H1 (cell line): ENCODE results near the gene KCNH8. TPM values are rescaled to one million over a fixed set of nuclear protein-coding genes. Genes with fewer than 3 reads are reported as not detected.

Source experiments
- CTCF ChIA-PET: fragments of 300-600 bp; sonication (Branson Sonifier 250); formaldehyde crosslinking; loops from one replicate; lab custom pipeline; 2021; ENCODE audit not compliant: partially characterized antibody; lab: Charles Lee
- POLR2A ChIA-PET: fragments of 300-600 bp; sonication (Branson Sonifier 250); formaldehyde crosslinking; loops from one replicate; lab custom pipeline; 2021; ENCODE audit warnings: inconsistent platforms; ENCODE audit not compliant: partially characterized antibody; lab: Charles Lee
- DNase-seq, 2 experiments: peaks; one replicate each; pipeline versions ENCODE4 v3.0.0 to v3.0.0-alpha.2; 2010 to 2022; ENCODE audit warnings: low spot score in 2 of 2, low read depth in 1 of 2, mixed read lengths in 1 of 2
- FAIRE-seq: peaks from 2 replicates; lab custom pipeline; 2011; peaks lifted over from hg19 to GRCh38; lab: Jason Lieb, UNC
- H2AFZ ChIP-seq: 2 replicates; pipeline ENCODE4 v1.8.1; 2012; ENCODE audit warnings: low read length, inconsistent platforms
- H2AK5ac ChIP-seq: 2 replicates; pipeline ENCODE4 v1.6.1; 2013; ENCODE audit warnings: low read depth, low read length
- H2BK120ac ChIP-seq: replicated peaks from 2 replicates; pipeline ENCODE3; 2013; ENCODE audit warnings: low read depth, low read length, inconsistent platforms
- H2BK12ac ChIP-seq: 2 replicates; pipeline ENCODE4 v1.6.1; 2013; ENCODE audit warnings: low read depth, low read length
- H2BK15ac ChIP-seq: 2 replicates; pipeline ENCODE4 v1.6.1; 2013; ENCODE audit warnings: low read length
- H2BK20ac ChIP-seq: 2 replicates; pipeline ENCODE4 v1.6.1; 2013; ENCODE audit warnings: low read length
- H2BK5ac ChIP-seq: 2 replicates; pipeline ENCODE4 v1.6.1; 2013; ENCODE audit warnings: low read depth, low read length
- H3K14ac ChIP-seq: 2 replicates; pipeline ENCODE4 v1.6.1; 2013; ENCODE audit warnings: inconsistent platforms; ENCODE audit not compliant: insufficient read length
- H3K18ac ChIP-seq: 2 replicates; pipeline ENCODE4 v1.6.1; 2013; ENCODE audit warnings: low read length; ENCODE audit errors: extremely low read depth
- H3K23ac ChIP-seq: 2 replicates; pipeline ENCODE4 v1.6.1; 2013; ENCODE audit warnings: inconsistent platforms; ENCODE audit not compliant: insufficient read length
- H3K23me2 ChIP-seq: 2 replicates; pipeline ENCODE4 v1.6.1; 2013; ENCODE audit warnings: low read depth, low read length
- H3K27ac ChIP-seq: 2 replicates; pipeline ENCODE4 v1.6.1; 2011; ENCODE audit warnings: low read depth, low read length, inconsistent platforms
- H3K27me3 ChIP-seq, 4 experiments: replicated peaks in 1 of 4; 1 replicate in 1 of 4; 2 replicates in 3 of 4; pipeline versions ENCODE4 v1.6.1 to v1.8.1; 2011 to 2013; ENCODE audit warnings: low read length in 3 of 4, mild to moderate bottlenecking in 3 of 4, inconsistent platforms in 2 of 4, mixed read lengths in 2 of 4, moderate library complexity in 1 of 4; ENCODE audit not compliant: control insufficient read depth in 3 of 4, insufficient read depth in 3 of 4; ENCODE audit errors: extremely low read depth in 1 of 4
- H3K36me3 ChIP-seq, 4 experiments: 2 replicates each; pipeline versions ENCODE4 v1.6.1 to v1.8.1; 2011 to 2013; ENCODE audit warnings: mild to moderate bottlenecking in 4 of 4, low read length in 3 of 4, moderate library complexity in 2 of 4, control low read depth in 1 of 4, inconsistent platforms in 1 of 4; ENCODE audit not compliant: insufficient read depth in 4 of 4, control insufficient read depth in 2 of 4
- H3K4ac ChIP-seq: replicated peaks from 2 replicates; pipeline ENCODE3; 2013; ENCODE audit warnings: low read length, low read depth, mixed read lengths, inconsistent platforms; ENCODE audit not compliant: insufficient read length
- H3K4me1 ChIP-seq, 4 experiments: replicated peaks in 1 of 4; 1 replicate in 1 of 4; 2 replicates in 3 of 4; pipeline versions ENCODE4 v1.6.1 to v1.8.1; 2011 to 2013; ENCODE audit warnings: low read length in 3 of 4, inconsistent platforms in 2 of 4, mixed read lengths in 1 of 4; ENCODE audit not compliant: insufficient read depth in 4 of 4, control insufficient read depth in 3 of 4
- H3K4me2 ChIP-seq, 2 experiments: 2 replicates each; pipeline versions ENCODE4 v1.6.1 to v1.8.1; 2011 to 2013; ENCODE audit warnings: low read depth in 2 of 2, low read length in 2 of 2, control low read depth in 1 of 2, inconsistent platforms in 1 of 2, mild to moderate bottlenecking in 1 of 2; ENCODE audit not compliant: insufficient read depth in 1 of 2
- H3K4me3 ChIP-seq, 4 experiments: fragments of 200-600, 300-600 bp in 1 of 4; sonication (generic), shearing (Covaris generic), sonication (Bioruptor Twin) in 1 of 4; 2 replicates each; pipeline versions ENCODE4 v1.5.1 to v1.8.1; 2011 to 2016; ENCODE audit warnings: low read length in 4 of 4, low read depth in 3 of 4, control low read depth in 2 of 4, inconsistent platforms in 2 of 4, mild to moderate bottlenecking in 2 of 4, mixed read lengths in 1 of 4, moderate library complexity in 1 of 4; ENCODE audit not compliant: insufficient read depth in 2 of 4; ENCODE audit errors: extremely low read depth in 1 of 4
- H3K56ac ChIP-seq: replicated peaks from 2 replicates; pipeline ENCODE3; 2013; ENCODE audit warnings: low read depth, mild to moderate bottlenecking, mixed read lengths, low read length, inconsistent platforms; ENCODE audit not compliant: insufficient read length
- H3K79me1 ChIP-seq: 2 replicates; pipeline ENCODE4 v1.6.1; 2013; ENCODE audit warnings: low read depth, low read length, control low read depth
- H3K79me2 ChIP-seq, 2 experiments: 2 replicates each; pipeline versions ENCODE4 v1.6.1 to v1.8.1; 2012 to 2013; ENCODE audit warnings: low read length in 2 of 2, mild to moderate bottlenecking in 2 of 2, inconsistent platforms in 1 of 2; ENCODE audit not compliant: insufficient read depth in 2 of 2, control insufficient read depth in 1 of 2
- H3K9ac ChIP-seq, 4 experiments: replicated peaks in 1 of 4; 1 replicate in 1 of 4; 2 replicates in 3 of 4; pipeline versions ENCODE4 v1.6.1 to v1.8.1; 2011 to 2013; ENCODE audit warnings: low read depth in 3 of 4, low read length in 3 of 4, control low read depth in 2 of 4, mild to moderate bottlenecking in 2 of 4, moderate library complexity in 2 of 4, inconsistent platforms in 1 of 4; ENCODE audit errors: extremely low read depth in 1 of 4
- H3K9me3 ChIP-seq, 2 experiments: 2 replicates each; pipeline versions ENCODE4 v1.6.1 to v1.8.1; 2012 to 2013; ENCODE audit warnings: mild to moderate bottlenecking in 2 of 2, moderate library complexity in 2 of 2, control low read depth in 1 of 2, inconsistent platforms in 1 of 2, low read depth in 1 of 2, low read length in 1 of 2, mixed read lengths in 1 of 2; ENCODE audit not compliant: insufficient read depth in 2 of 2
- H4K20me1 ChIP-seq, 2 experiments: replicated peaks in 1 of 2; 2 replicates each; pipeline versions ENCODE3 to v1.8.1; 2011 to 2013; ENCODE audit warnings: inconsistent platforms in 2 of 2, low read length in 2 of 2, mild to moderate bottlenecking in 1 of 2; ENCODE audit not compliant: insufficient read depth in 2 of 2, control insufficient read depth in 1 of 2
- H4K5ac ChIP-seq: 2 replicates; pipeline ENCODE4 v1.6.1; 2013; ENCODE audit warnings: low read length, low read depth, mixed read lengths, inconsistent platforms; ENCODE audit not compliant: insufficient read length
- H4K8ac ChIP-seq: 2 replicates; pipeline ENCODE4 v1.8.0; 2013; ENCODE audit warnings: mild to moderate bottlenecking, moderate library complexity, low read length, inconsistent platforms; ENCODE audit not compliant: insufficient read depth; ENCODE audit errors: extremely low read depth
- H4K91ac ChIP-seq: replicated peaks from 2 replicates; pipeline ENCODE3; 2013; ENCODE audit warnings: low read length, mixed read lengths, inconsistent platforms; ENCODE audit not compliant: insufficient read length
- ASH2L ChIP-seq: fragments of 200-600, 300-600 bp; sonication (generic); IDR thresholded peaks from one replicate; pipeline ENCODE4 v1.7.1; 2017; ENCODE audit warnings: low read length
- BRCA1 ChIP-seq: IDR thresholded peaks from 2 replicates; pipeline ENCODE4 v1.6.1; 2012; ENCODE audit warnings: low read depth, low read length, improper control_type of control experiment
- CHD2 ChIP-seq: IDR thresholded peaks from 2 replicates; pipeline ENCODE4 v1.6.1; 2012; ENCODE audit warnings: low read length, improper control_type of control experiment
- GABPA ChIP-seq: IDR thresholded peaks from 2 replicates; pipeline ENCODE4 v1.6.1; 2011; ENCODE audit warnings: mild to moderate bottlenecking, low read length, moderate library complexity, borderline replicate concordance; ENCODE audit not compliant: insufficient read depth
- NRF1 ChIP-seq: IDR thresholded peaks from 2 replicates; pipeline ENCODE4 v1.6.1; 2011; ENCODE audit warnings: mild to moderate bottlenecking, low read depth, low read length, improper control_type of control experiment
- POLR2A ChIP-seq, 2 experiments: IDR thresholded peaks; 1 replicate in 1 of 2; 2 replicates in 1 of 2; pipeline ENCODE4 v1.6.1; 2011; ENCODE audit warnings: low read depth in 2 of 2, low read length in 2 of 2, mild to moderate bottlenecking in 2 of 2; ENCODE audit errors: control extremely low read depth in 1 of 2
- RBBP5 ChIP-seq: IDR thresholded peaks from 2 replicates; pipeline ENCODE4 v1.7.1; 2012; ENCODE audit warnings: low read depth, mild to moderate bottlenecking, inconsistent platforms, low read length, moderate library complexity, borderline replicate concordance
- RNF2 ChIP-seq: fragments of 200-900, 300-1000 bp; sonication (generic); IDR thresholded peaks from 2 replicates; pipeline ENCODE4 v1.7.1; 2016; ENCODE audit warnings: borderline replicate concordance, low read depth, mild to moderate bottlenecking, antibody characterized with exemption, low read length; ENCODE audit not compliant: poor library complexity, severe bottlenecking; ENCODE audit errors: missing control alignments
- SIN3A ChIP-seq, 2 experiments: IDR thresholded peaks in 1 of 2; conservative IDR thresholded peaks in 1 of 2; 2 replicates each; pipeline ENCODE4 v1.6.1; 2011 to 2012; ENCODE audit warnings: low read length in 2 of 2, improper control_type of control experiment in 1 of 2, low read depth in 1 of 2, mild to moderate bottlenecking in 1 of 2
- SRF ChIP-seq: IDR thresholded peaks from 2 replicates; pipeline ENCODE4 v1.6.1; 2011; ENCODE audit warnings: mild to moderate bottlenecking, low read depth, low read length, moderate library complexity
- WGBS, 2 experiments: shearing (Covaris generic) in 1 of 2; methylation state at CpG; one replicate each; pipeline versions ENCODE4 v1.1.6 to v1.1.7; 2013 to 2015; ENCODE audit warnings: low lambda C conversion rate in 2 of 2, mixed read lengths in 2 of 2, inconsistent platforms in 1 of 2, low coverage in 1 of 2, missing lambda C conversion rate in 1 of 2; ENCODE audit not compliant: insufficient replicate concordance in 2 of 2, insufficient coverage in 1 of 2, insufficient read length in 1 of 2; ENCODE audit errors: extremely low coverage in 1 of 2, missing lambda C conversion rate in 1 of 2; 5-methylcytosine and 5-hydroxymethylcytosine counted together
- polyA plus RNA-seq, 7 experiments: library from polyadenylated mRNA; depleted of rRNA in 3 of 7; stranded (reverse) in 5 of 7; unstranded in 2 of 7; fragments of >200 nt in 5 of 7; fragments of 200-250 nt in 2 of 7; gene quantifications; 1 replicate in 5 of 7; 2 replicates in 1 of 7; 4 replicates in 1 of 7; pipeline versions ENCODE4 v1.2.1 to v1.2.3, GENCODE V29; 2011 to 2013; ENCODE audit warnings: missing spikeins in 2 of 7, mixed read lengths in 2 of 7
- total RNA-seq: library from RNA; stranded (reverse); fragmentation: NEBNext Ultra II Directional; extraction: Animal tissue kit (Norgen Biotek cat#: 25700); gene quantifications from 2 replicates; pipeline ENCODE4 v1.2.1, GENCODE V29; 2021
- TF ChIP-seq, protein P1 (sequence below): IDR thresholded peaks from 2 replicates; pipeline ENCODE4 v1.6.1; 2011; ENCODE audit warnings: low read length, improper control_type of control experiment

Gene KCNH8
- total and polyA plus RNA-seq, 2 of the 8 experiments (the other 6 are each of a cell fraction or from before 2014, with no cell fraction given), result 2.2 to 2.4 TPM

DNA sequence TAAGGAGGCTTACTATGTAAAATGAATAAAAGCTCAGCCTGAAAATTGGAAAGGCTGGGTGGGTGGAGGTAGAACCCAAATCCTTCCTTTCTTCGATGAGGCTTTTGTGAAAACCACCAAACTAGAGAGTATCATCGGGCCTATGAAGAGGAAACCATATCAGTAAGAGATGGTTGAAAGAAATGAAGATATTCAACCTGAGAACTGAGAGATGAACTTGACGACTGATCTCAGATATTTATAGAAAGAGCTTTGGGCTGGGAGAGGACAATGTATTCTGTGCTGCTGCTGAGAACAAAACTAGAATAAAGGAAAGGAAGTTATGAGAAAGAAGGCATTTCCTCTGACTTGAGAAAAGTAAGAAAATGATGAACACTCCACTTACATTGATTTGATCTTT is 236.6 kb downstream of the KCNH8 start:
- POLR2A ChIA-PET, result no interaction called here
- Histone ChIP-seq H2BK20ac (no peak overlapping the region), H3K4ac (no peak overlapping the region), H3K14ac (no peak overlapping the region), H4K20me1 (no peaks in the 10 kb centered on the region), H3K27ac (no peak overlapping the region), H3K79me2 (no peaks in the 10 kb centered on the region), H2BK5ac (no peak overlapping the region), H4K5ac (no peak overlapping the region), H3K23ac (no peak overlapping the region), H3K18ac (no peak overlapping the region), H4K91ac (no peak overlapping the region), H3K56ac (no peak overlapping the region), H2BK12ac (no peak overlapping the region), H3K4me3 (no peak overlapping the region), H3K79me1 (no peaks in the 10 kb centered on the region), H2BK120ac (no peak overlapping the region), H3K4me1 (no peaks in the 10 kb centered on the region), H3K23me2 (no peaks in the 10 kb centered on the region), H4K8ac (no peak overlapping the region), H3K9me3 (no peaks in the 10 kb centered on the region), H2AFZ (no peak overlapping the region), H2AK5ac (no peak overlapping the region), H3K9ac (no peak overlapping the region), H2BK15ac (no peak overlapping the region), H3K4me2 (no peak overlapping the region), H3K36me3 (no peaks in the 10 kb centered on the region), H3K27me3 (no peaks in the 10 kb centered on the region)
- DNase-seq, result no peak
- CTCF ChIA-PET, result no interaction called here
- WGBS, 2 experiments, result 94% methylated on average over 3 of the region's 3 CpGs; no CpG with 5 or more reads in 1 of the 2 experiments
- FAIRE-seq, result no peak
- TF ChIP-seq POLR2A (IDR thresholded peaks at IDR 0.05; ENCODE audit: control extremely low read depth in 1 of 2, low read depth in 2 of 2, low read length in 2 of 2) (no peak), GABPA (no peak), BRCA1 (no peak), SIN3A (conservative IDR thresholded peaks at IDR 0.05 in 1 of 2, IDR thresholded peaks at IDR 0.05 in 1 of 2; ENCODE audit: low read depth in 1 of 2, low read length in 2 of 2) (no peak), RBBP5 (no peak), CHD2 (no peak), SRF (no peak), ASH2L (no peak), NRF1 (no peak), RNF2 (no peak)
- TF ChIP-seq, protein P1, sequence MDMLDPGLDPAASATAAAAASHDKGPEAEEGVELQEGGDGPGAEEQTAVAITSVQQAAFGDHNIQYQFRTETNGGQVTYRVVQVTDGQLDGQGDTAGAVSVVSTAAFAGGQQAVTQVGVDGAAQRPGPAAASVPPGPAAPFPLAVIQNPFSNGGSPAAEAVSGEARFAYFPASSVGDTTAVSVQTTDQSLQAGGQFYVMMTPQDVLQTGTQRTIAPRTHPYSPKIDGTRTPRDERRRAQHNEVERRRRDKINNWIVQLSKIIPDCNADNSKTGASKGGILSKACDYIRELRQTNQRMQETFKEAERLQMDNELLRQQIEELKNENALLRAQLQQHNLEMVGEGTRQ, result no peak
